ENCODE data around the gene ADAT3.

GRCh38 chr19:1908364-1908678 is 3.1 kb downstream of the ADAT3 start:
- TF ChIP-seq CTCF (IDR thresholded peaks at IDR 0.05; ENCODE audit: low read depth, low read length, poor library complexity, severe bottlenecking) (no peak), EZH2phosphoT487 (IDR thresholded peaks at IDR 0.05; ENCODE audit: borderline replicate concordance, low read length) (no peak)
